Stomach (tissue), 4 donors: ENCODE measurements around the gene KRT37.
"Not testable (repeated sequence)": the region's sequence is repeated elsewhere in the genome, so short reads cannot be mapped to it uniquely, and the experiment has no call there.

Source experiments
- CTCF ChIP-seq, 7 experiments: fragments of 450-650 bp in 4 of 7; fragments of 200-600 bp in 3 of 7; sonication (generic) in 3 of 7; IDR thresholded peaks; one replicate each; pipeline ENCODE4 v1.5.1; 2016 to 2019; ENCODE audit warnings: antibody characterized with exemption in 7 of 7, control low read depth in 2 of 7, mild to moderate bottlenecking in 1 of 7
- POLR2A ChIP-seq, 4 donors: fragments of 450-650 bp; IDR thresholded peaks; one replicate each; pipeline ENCODE4 v1.6.1; 2016; ENCODE audit warnings: antibody characterized with exemption in 4 of 4, control low read depth in 2 of 4, mild to moderate bottlenecking in 1 of 4, moderate library complexity in 1 of 4
- POLR2AphosphoS5 ChIP-seq, 3 donors: sonication (generic); formaldehyde crosslinking; IDR thresholded peaks; one replicate each; pipeline ENCODE4 v1.6.1; 2016; ENCODE audit warnings: antibody characterized with exemption in 3 of 3

GRCh38 chr17:41430376-41430775, 6.0 kb upstream of the KRT37 start:
- TF ChIP-seq POLR2AphosphoS5, CTCF, POLR2A (IDR thresholded peaks at IDR 0.05): not testable (repeated sequence)
